HepG2 (cell line): Measurements from ENCODE around the gene PPFIA4. TPM values are rescaled to one million over a fixed set of nuclear protein-coding genes. Genes with fewer than 3 reads are reported as not detected.

Experiments used
- CAMTA2 ChIP-seq: sonication (generic); formaldehyde crosslinking; IDR thresholded peaks from 2 replicates; pipeline ENCODE4 v1.4.0; 2020; ENCODE audit warnings: mild to moderate bottlenecking, missing genetic modification reagents, borderline replicate concordance
- GMEB1 ChIP-seq: sonication (generic); formaldehyde crosslinking; IDR thresholded peaks from 2 replicates; pipeline ENCODE4 v1.5.1; 2020; ENCODE audit warnings: missing genetic modification reagents, mild to moderate bottlenecking, borderline replicate concordance
- HMG20A ChIP-seq: IDR thresholded peaks from 2 replicates; pipeline ENCODE4 v1.6.1; 2016; ENCODE audit warnings: borderline replicate concordance
- JUN ChIP-seq: sonication (generic); formaldehyde crosslinking; IDR thresholded peaks from 2 replicates; pipeline ENCODE4 v1.4.0; 2020; ENCODE audit warnings: mild to moderate bottlenecking, missing genetic modification reagents
- NFYB ChIP-seq: sonication (generic); formaldehyde crosslinking; IDR thresholded peaks from 2 replicates; pipeline ENCODE4 v1.4.0; 2020; ENCODE audit warnings: missing genetic modification reagents
- PAXIP1 ChIP-seq: sonication (generic); formaldehyde crosslinking; conservative IDR thresholded peaks from 2 replicates; pipeline ENCODE4 v1.4.0; 2020; ENCODE audit warnings: mild to moderate bottlenecking, missing genetic modification reagents, moderate library complexity
- TOE1 ChIP-seq: sonication (generic); formaldehyde crosslinking; IDR thresholded peaks from 2 replicates; pipeline ENCODE4 v1.4.0; 2020; ENCODE audit warnings: mild to moderate bottlenecking, missing genetic modification reagents
- ZBTB3 ChIP-seq: sonication (generic); formaldehyde crosslinking; IDR thresholded peaks from 2 replicates; pipeline ENCODE4 v1.4.0; 2020; ENCODE audit warnings: low read depth, mild to moderate bottlenecking, moderate library complexity, missing genetic modification reagents, borderline replicate concordance
- ZIK1 ChIP-seq: sonication (generic); formaldehyde crosslinking; IDR thresholded peaks from 2 replicates; pipeline ENCODE4 v1.5.0; 2020; ENCODE audit warnings: mild to moderate bottlenecking, low read depth, missing genetic modification reagents, borderline replicate concordance
- ZNF138 ChIP-seq: sonication (generic); formaldehyde crosslinking; IDR thresholded peaks from 2 replicates; pipeline ENCODE4 v1.5.0; 2020; ENCODE audit warnings: mild to moderate bottlenecking, low read depth, missing genetic modification reagents
- ZNF333 ChIP-seq: sonication (generic); formaldehyde crosslinking; IDR thresholded peaks from 2 replicates; pipeline ENCODE4 v1.4.0; 2020; ENCODE audit warnings: mild to moderate bottlenecking, missing genetic modification reagents, borderline replicate concordance
- ZNF567 ChIP-seq: sonication (generic); formaldehyde crosslinking; IDR thresholded peaks from 2 replicates; pipeline ENCODE4 v1.8.1; 2023; ENCODE audit warnings: mild to moderate bottlenecking, missing genetic modification reagents, borderline replicate concordance
- ZNF597 ChIP-seq: sonication (generic); formaldehyde crosslinking; IDR thresholded peaks from 2 replicates; pipeline ENCODE4 v1.5.0; 2020; ENCODE audit warnings: missing genetic modification reagents
- ZSCAN25 ChIP-seq: sonication (generic); formaldehyde crosslinking; IDR thresholded peaks from 2 replicates; pipeline ENCODE4 v1.8.0; 2022; ENCODE audit warnings: mild to moderate bottlenecking, missing genetic modification reagents
- polyA plus RNA-seq, 8 experiments: library from polyadenylated mRNA; depleted of rRNA in 3 of 8; stranded (reverse) in 7 of 8; unstranded in 1 of 8; fragments of >200 nt; fragmentation: Illumina TruSeq in 4 of 8; extraction: Trizol in 4 of 8; gene quantifications; 2 replicates each; pipeline versions ENCODE4 v1.2.1 to v1.2.3, GENCODE V29; 2011 to 2016; ENCODE audit warnings: low read depth in 4 of 8, missing spikeins in 1 of 8, mixed read lengths in 1 of 8; ENCODE audit not compliant: insufficient read depth in 1 of 8
- total RNA-seq, 5 experiments: library from RNA; depleted of rRNA; stranded (reverse); fragments of >200 nt; fragmentation: Illumina TruSeq; extraction: Trizol; gene quantifications; 2 replicates each; pipeline ENCODE4 v1.2.3, GENCODE V29; 2016; ENCODE audit warnings: low read depth in 1 of 5
- TF ChIP-seq, protein P1 (sequence below): sonication (generic); formaldehyde crosslinking; IDR thresholded peaks from 2 replicates; pipeline ENCODE4 v1.5.0; 2020; ENCODE audit warnings: missing genetic modification reagents
- TF ChIP-seq, protein P2 (sequence below): sonication (generic); formaldehyde crosslinking; IDR thresholded peaks from 2 replicates; pipeline ENCODE4 v1.4.0; 2020; ENCODE audit warnings: mild to moderate bottlenecking, missing genetic modification reagents

The PPFIA4 gene
- total and polyA plus RNA-seq, 2 of the 13 experiments (the other 11 are each of a cell fraction or from before 2014, with no cell fraction given) = 6.4 TPM; not detected in 1

GRCh38 chr1:203006948-203007871 lies 19.1 kb upstream of the PPFIA4 start, which contains the start of gene TMEM183A (continued):
- TF ChIP-seq, protein P1, sequence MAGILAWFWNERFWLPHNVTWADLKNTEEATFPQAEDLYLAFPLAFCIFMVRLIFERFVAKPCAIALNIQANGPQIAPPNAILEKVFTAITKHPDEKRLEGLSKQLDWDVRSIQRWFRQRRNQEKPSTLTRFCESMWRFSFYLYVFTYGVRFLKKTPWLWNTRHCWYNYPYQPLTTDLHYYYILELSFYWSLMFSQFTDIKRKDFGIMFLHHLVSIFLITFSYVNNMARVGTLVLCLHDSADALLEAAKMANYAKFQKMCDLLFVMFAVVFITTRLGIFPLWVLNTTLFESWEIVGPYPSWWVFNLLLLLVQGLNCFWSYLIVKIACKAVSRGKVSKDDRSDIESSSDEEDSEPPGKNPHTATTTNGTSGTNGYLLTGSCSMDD (CRISPR knock-in tag) = no peak
- TF ChIP-seq ZNF567 (CRISPR knock-in tag) (peak; percentile 30; the same call in 1 of the 2 replicates), GMEB1 (CRISPR knock-in tag) (peak; percentile 49; the same call in 1 of the 2 replicates), ZNF333 (CRISPR knock-in tag) (no peak), ZNF138 (CRISPR knock-in tag) (no peak), ZIK1 (no peak), NFYB (CRISPR knock-in tag) (peak; percentile 98), JUN (CRISPR knock-in tag) (no peak), TOE1 (CRISPR knock-in tag) (no peak), ZBTB3 (CRISPR knock-in tag) (peak; percentile 80; the same call in 1 of the 2 replicates), ZNF597 (no peak), HMG20A (CRISPR knock-in tag) (no peak), PAXIP1 (peak; percentile 45), CAMTA2 (no peak), ZSCAN25 (CRISPR knock-in tag) (no peak)
- TF ChIP-seq, protein P2, sequence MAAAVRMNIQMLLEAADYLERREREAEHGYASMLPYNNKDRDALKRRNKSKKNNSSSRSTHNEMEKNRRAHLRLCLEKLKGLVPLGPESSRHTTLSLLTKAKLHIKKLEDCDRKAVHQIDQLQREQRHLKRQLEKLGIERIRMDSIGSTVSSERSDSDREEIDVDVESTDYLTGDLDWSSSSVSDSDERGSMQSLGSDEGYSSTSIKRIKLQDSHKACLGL (CRISPR knock-in tag) = no peak
